PFSK-1 (cell line): Measurements from ENCODE around the gene ZBTB38.

Experiments used
- POLR2AphosphoS5 ChIP-seq: IDR thresholded peaks from 2 replicates; pipeline ENCODE4 v1.6.1; 2012; ENCODE audit warnings: low read depth, mild to moderate bottlenecking, control low read depth, low read length, moderate library complexity
- SIN3A ChIP-seq: IDR thresholded peaks from 2 replicates; pipeline ENCODE4 v1.6.1; 2012; ENCODE audit warnings: mild to moderate bottlenecking, low read length, moderate library complexity, borderline replicate concordance; ENCODE audit not compliant: insufficient read depth
- TAF1 ChIP-seq: IDR thresholded peaks from 2 replicates; pipeline ENCODE4 v1.6.1; 2012; ENCODE audit warnings: low read length, control low read depth, borderline replicate concordance; ENCODE audit not compliant: insufficient read depth

DNA sequence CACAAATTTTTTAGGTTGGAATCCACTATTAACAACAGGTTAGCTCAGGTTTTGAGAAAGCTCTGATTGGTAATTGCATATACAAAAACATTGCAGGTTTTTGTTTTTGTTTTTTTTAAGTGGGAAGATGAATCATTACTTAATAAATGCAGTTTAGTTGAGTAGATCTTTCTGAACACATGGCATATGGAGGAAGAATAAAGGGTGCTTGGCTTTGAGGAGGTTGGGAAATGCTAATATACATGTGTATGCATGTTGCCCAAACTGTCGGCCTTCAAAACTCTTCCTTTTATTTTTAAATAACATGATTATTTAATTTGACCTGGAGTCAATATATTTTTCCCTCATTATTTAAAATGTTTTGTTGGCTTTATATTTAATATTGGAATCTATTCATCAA is 32.8 kb downstream of the ZBTB38 start:
- TF ChIP-seq POLR2AphosphoS5 (no peak), SIN3A (no peak), TAF1 (no peak)
